Measurements from ENCODE around the gene CCRL2.
"Not testable (repeated sequence)": the region's sequence is repeated elsewhere in the genome, so short reads cannot be mapped to it uniquely, and the experiment has no call there.

CCRL2 gene

DNA sequence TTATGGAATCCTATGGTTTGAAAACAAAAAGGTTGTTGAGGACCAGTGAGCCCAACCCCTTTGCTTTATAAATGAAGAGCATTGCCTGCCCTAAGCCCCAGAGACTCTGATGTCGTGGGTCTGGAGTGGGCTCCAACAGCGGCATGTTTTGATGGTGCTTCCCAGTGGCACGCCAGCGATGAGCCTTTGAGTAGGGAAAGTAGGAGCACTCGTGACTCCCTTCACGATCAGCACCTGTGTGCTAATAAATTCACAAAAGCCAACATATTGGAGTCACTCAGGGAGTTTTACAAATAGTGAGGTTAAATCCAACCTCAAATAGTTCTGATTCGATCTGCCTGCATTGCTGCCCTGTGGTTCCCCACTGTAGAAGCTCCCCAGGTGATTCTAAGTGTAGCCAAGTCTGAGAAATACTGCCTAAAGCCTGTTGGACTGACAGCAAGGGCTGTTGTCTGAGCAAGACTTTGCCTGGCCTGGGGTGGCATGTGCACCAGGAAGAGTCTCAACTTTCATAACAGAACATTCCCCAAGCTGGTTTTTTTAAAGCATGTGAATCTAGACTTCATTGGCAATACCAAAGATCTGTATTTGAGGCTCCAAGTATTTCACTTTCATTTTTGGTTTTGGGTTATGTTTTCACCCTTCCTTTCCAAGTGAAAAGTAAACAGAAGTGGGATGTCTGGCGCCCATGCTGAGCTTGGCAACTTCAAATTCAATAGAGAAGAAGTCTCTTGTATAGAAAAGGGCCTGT, 26.4 kb upstream of the CCRL2 start:
- no peak for DNase-seq

DNA sequence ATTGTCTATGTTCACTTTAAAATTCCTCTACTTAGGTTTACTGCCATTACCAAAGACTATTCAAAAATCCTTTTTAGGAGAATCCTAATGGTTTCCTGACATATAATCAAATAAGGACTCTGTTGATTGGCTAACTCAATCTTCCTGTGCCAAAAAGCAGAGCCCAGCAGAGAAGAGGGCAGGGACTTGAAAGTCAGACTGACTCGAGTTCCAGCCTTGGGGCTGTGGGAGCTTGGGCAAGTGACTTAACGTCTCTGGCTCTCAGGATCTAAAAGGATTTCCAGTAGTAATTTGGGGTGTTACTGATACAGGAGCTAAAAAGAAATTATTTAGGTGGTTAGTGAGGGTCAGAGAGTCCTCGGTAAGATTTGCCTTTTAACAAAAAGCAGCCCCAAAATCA, 25.4 kb upstream of the CCRL2 start:
- no peak for DNase-seq

DNA sequence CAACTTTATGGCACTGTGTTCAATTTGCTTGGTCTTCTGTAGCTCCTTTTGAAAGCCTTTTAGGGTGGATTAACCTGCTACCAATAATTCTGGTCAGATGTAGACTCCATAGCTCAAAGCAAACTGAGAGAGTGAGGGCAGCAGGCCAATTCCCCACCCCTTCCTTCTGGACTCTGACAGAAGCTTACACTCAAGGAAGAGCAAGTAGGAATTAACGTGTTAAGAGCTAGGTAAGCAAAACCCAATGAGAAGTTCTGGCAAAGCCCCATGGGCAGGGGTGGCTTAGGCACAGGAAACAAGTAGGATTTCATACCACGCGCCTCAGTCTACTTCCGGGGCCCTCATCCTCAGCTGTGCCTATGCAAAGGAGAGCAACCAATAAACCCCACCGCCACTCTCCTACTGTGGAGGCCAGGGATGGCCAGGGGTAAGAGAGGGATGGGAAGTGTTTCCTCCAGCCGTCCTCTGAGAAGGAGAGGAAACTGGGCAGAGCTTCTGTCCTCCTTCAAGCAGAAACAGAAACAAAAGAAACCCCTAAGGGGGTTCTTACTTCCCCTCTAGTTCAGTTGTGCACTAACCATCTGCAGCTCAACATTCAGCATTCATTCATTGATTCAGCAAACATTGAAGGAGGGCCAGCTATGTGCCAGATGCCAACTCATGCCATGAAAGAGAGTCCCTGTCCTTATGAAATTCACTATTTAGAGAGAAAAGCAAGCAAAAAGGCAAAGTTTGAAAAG, 23.7 kb upstream of the CCRL2 start:
- DNase-seq, result no peak

DNA sequence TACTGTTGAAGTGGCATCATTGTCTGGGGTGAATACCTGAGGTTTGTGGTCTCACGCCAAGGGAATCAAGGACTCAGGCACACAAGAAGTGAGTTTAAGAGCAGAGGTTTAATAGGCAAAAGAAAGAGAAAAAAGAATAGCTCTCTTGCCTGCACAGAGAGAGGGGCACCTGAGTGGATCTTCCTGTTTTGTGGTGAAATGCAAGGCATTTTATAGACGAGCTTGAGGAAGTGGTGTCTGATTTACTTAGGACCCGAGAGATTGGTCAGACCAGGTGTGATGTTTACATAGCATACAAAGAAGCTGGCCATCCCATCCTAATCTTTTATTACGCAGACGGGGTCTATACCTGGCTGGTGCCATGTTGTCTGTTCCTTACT, 23.1 kb upstream of the CCRL2 start:
- no peak for DNase-seq

DNA sequence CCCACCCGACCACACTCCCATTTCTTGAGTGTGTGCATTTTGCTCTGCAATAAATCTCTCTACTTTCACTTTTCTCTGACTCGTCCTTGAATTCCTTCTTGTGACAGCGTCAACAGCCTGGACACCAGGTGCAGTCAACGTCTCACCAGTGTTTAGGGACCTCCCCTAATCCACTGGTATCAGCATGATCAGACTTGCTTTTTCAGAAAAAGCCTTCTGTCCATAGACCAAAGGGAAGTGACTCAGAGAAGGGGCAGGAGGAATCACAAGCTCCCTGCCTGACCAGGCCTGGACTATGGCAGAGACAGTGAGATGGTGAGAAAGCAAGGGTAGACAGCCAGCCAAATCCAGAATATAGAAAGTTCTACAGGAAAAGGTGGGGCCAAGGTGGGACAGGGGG, 20.9 kb upstream of the CCRL2 start:
- no peak for DNase-seq

DNA sequence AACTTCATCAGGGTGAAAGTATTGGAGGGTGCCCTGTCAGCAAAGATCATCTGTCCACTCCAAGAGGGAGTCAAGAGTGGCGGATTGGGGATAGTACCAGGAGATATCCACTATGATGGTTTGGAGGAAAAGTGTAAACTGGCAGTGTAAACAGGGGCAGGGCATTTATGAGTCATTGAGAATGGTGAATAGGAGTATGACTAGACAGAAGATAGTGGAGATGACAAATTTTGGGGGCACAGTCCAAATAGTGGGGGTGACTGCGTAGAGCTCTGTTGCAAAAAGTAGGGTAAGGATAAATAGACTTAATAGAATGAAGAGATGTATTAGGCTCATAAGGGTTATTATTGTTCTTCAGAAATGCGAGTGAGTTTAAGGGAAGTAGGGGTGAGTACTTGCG, 18.2 kb upstream of the CCRL2 start:
- not testable (repeated sequence) for DNase-seq

DNA sequence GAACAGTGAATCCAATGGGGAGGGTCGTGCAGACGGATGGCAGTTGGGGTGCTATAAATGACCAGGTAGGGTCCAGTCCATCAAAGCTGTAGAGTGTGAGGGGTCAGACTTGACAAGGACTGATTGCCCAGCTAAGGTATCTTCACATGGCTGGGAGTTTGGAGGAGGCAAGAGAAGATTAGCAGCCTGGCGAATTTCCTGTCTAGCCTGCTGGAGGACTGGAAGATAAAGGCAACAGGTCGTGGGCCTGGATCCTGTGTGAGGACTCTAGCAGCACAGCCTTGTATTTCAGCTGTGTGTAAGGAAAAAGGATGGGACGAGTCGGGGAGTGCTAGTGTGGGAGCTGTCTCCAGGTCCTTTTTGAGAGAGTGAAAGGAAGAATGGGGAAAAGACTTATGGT, 17.8 kb upstream of the CCRL2 start:
- DNase-seq, result no peak

DNA sequence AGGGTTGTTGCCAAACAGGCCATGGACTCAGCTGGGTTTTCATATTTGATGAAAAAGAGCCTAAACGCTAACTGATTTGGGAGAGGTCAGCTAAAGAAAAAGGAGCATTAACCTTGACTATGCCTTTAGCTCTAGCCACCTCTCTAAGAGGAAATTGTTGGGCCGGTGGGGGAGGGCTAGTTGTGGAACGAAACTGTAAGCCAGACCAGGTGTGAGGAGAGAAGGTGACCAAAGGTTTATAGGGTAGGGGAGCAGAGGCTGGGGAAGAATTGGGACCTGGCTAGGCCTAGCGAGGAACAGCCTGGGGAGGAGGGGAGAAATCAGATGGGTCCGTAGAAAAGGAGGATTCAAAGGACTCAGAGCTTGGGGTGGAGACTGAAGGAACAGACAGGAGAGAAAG, 15.5 kb upstream of the CCRL2 start:
- DNase-seq, result not testable (repeated sequence)

DNA sequence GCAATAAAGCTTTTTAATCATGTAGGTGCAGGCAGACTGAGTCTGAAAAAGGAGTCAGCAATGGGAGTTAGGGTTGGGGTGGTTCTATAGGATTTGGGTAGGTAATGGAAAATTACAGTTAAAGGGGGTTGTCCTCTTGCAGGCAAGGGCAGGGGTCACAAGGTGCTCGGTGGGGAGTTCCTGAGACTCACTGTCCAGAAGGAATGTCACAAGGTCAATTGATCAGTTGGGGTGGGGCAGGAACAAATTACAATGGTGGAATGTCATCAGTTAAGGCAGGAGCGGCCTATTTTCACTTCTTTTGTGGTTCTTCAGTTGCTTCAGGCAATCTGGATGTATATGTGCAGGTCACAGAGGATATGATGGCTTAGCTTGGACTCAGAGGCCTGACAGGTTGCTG, 14.0 kb upstream of the CCRL2 start:
- DNase-seq, result no peak

DNA sequence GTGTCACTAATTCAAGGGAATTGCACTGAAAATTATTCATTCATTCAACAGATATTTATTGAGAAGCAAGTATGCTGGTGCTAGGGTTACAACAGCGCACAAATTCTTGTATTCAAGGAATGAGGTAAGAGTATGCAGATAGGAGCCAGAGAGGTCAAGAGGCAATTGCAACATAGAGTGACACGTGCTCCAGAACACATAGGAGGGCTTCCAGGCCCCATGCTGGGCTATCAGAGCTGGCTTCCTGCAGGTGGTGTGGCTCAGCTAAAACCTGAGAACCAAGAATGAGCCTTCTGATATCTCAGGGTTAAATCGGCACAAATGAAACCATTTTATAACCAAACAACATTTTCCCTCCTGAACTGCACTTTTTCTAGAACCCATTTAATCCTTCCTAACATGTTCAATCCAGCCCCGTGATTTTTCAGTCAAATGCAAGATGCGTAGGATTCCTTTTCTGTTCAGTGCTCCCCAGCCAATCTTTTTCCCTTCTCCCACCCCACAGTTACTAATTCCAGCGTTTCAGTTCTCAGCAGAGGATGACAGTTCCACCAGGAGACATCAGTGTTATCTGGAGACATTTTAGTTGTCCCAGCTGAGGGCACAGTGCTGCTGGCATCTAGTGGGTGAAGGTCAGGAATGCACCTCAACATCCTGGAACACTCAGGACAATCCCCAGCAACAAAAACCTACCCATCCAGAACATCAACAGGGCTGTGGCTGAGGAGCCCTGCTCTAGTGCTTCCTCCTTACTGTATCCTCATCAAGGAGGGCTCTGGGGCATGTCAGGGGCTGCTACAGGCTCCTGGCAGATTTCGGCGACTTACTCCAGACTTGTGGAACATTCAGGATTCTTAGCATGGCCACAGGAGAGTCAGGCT, 13.3 kb upstream of the CCRL2 start:
- no peak for DNase-seq

DNA sequence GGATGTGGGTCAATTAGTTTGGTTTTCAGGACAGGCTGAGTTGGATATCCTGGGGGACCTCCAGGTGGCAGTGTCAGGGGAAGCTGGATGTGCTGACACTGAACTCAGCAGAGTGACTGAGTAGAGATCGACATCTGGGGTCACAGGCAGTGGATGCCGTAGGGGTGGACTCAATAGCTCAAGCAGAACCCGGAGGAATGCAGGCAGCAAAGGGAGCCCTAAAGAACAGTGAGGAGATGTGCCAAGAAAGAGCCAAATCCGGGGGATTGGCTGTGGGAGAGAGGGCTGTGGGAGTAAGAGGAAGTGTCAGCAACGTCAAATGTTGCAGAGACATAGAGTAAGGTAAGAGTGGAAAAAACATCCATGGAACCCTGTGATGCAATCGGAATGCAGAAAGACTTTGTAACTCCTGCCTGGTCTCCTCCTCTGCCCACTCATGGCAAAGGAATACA, 11.8 kb upstream of the CCRL2 start:
- no peak for DNase-seq

DNA sequence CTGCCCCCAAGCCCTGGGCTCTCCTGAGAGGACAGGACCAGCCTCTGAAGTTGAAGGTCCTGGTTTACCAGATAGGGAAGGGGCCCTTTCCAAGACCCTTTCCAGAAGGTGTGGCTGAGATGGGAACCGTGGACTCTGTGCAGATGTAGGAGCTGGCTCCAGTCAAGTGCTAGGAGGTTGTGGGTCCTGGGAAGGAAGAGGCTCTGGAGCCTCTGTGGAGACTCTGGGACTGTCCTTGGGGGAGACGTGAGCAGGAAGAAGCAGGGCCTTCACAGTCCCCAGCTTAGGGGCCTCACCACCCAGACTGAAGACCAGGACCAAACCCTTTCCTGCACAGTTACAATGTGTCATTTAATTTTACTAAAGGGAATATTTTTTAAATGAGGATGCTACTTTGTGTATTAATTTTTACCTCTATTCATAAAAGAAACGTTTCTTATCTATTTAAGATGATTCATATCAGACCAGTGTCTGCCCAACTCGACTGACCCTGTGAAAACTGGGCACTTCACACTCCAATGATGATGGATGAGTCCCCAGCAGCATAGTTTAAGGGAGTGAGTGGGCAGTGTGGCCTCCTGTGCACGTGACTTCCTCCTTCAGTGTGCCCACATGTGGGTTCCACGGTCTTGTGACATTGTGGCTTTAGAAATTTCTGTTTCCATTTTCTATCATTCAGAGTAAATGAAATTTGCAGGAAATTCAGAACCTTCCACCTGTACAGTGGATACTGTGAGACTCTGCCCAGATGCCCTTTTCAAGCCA, 11.1 kb upstream of the CCRL2 start:
- no peak for DNase-seq

DNA sequence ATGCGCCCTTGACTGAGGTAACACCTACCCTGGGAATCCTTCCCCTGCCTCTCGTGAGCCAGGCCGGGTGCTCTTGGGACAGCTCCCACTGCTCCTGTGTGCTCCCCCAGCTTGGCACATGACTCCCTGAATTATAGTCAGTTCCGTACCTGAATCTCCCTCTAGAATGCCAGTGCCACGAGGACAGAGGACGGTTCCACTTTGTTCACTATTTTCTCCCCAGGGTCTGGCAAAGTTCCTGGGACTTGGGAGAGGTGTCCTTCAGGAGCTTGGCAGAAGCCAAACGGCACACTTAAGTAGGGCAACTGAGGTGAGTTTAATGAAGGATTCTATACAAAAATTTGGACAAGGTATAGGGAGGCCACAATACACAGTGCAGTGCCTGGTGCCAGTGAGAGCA, 9.9 kb upstream of the CCRL2 start:
- no peak for DNase-seq

DNA sequence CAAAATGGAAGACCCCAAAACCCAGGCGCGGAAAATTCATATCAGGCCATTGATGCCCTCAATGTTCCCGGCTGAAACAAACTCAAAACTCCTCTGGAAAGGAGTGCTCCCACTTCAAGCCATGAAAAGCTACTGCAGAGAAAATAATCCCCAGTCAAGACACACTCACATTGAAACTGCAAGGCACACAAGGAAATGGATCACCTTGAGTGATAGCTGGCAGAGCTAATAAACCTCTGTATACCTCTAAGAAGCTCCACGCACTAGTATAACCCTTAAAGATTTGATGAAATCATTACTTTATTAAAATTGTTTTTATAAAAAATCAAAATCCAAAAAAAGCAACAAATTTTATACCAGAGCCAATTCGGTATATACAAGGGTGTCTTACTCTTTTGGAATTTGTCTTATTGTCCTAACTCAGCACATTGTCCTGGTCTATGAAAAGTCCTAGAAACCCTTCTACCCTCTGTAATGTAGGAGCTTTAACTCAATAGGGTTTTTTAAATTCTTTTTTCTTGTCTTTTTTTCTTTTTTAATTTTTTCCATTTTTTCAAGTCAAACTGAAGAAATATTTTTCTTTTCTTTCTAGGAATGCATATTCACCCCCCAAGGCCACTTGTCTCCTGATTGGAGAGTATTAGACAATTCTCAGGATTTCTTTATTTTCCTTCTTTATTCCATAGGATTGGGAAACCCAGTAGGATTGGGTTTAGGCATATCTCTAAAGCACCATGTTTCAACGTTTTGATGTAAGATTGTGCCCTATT, 8.7 kb upstream of the CCRL2 start:
- DNase-seq, result no peak

DNA sequence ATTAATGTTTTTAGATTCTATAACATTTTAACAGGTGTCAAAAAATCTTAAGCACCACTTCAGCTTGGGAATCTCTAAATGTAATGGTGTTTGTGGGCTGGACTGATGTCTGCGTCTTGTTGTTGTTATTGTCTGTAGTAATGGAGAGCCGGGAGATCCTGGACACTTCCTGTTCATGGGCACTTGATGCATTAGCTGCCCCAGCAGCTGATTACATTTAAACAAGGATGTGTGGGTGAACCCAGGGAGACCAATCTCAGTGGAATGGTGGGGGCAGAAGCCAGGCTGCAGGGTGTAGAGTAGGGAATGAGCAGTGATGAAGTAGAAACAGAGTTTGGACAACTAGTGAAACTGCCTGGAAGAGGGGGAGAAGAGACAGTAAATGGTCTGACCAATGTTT, 8.0 kb upstream of the CCRL2 start:
- DNase-seq, result no peak

DNA sequence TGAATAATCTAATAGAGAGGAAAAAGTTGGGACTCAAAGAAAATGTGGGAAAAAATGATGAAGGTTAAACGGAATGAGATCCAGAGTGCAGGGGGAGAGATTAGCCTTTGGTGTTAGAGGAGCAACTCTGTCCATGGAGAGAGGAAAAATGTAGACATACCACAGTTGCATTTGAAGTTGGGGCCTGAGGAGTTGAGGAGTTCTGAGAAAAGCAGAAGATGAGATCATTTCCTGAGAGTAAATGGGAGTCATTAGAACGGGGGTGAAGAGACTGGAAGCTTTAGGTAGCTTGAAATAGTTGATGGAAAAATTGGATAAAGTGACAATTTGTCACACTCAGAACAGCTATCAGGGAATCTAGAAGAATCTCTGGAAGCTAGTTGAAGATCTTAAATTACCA, 7.5 kb upstream of the CCRL2 start:
- DNase-seq, result no peak

DNA sequence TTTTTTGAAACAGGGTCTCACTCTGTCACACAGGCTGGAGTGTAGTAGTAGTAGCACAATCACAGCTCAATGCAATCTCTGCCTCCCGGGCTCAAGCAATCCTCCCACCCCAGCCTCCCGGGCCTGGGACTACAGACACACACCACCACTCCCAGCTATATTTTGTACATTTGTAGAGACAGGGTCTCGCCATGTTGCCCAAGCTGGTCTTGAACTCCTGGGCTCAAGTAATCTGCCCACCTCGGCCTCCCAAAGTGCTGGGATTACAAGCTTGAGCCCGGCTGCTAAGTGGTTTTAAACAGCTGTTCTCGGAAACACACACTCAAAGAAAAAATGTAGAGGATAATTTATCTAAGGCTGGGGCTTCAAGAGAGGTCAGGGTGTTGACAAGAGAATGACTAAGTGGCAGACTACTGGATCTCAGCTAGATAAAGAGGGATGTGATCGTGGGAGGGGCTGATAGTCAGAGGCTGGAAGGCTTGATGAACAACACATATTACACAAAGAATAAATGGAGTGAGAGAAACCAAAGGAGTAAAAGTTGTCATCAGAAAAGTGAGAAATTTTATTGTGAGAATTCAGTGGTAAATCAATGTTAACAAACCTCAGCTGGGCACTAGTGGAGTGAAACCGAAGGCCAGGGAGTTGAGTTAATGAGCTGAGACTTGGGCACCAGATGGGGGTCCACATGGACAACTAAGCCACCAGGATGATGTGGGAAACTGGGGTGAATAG, 6.9 kb upstream of the CCRL2 start:
- no peak for DNase-seq

DNA sequence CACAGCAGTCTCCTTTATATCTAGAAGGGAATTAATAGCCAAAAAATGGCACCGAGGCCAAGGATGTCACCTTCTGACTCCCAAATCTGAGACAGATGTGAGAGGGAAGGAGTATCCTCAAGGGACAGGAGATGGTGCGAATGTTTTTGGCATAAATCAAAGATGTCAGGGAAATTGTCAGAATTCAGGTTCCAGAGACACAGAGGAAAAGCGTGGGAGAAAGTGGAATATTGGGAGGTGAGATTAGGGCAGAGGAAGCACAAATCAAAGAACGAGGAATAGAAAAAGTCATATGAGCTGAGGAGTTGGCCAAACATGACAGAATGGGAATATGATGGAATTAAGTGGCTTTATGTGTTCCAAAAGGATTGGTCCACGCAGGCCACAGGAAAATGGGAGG, 6.2 kb upstream of the CCRL2 start:
- no peak for DNase-seq

DNA sequence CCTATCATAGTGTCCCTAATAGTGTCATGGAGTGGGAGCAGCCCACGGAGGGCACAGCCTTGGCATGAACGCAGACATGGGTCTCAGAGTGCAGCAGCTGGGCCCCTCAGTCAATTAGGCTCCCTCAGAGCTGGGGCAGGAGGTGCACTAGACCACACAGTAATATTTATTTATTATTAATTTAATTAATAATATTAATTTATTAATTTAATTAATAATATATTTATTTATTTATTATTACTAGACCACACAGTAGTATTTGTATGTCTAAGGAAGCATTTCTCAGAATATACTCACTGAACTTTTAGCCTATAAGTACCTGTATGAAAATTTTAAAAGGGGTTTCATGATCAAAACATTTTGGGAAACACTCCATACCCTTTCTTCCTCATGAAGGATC, 5.5 kb upstream of the CCRL2 start:
- DNase-seq, result no peak

DNA sequence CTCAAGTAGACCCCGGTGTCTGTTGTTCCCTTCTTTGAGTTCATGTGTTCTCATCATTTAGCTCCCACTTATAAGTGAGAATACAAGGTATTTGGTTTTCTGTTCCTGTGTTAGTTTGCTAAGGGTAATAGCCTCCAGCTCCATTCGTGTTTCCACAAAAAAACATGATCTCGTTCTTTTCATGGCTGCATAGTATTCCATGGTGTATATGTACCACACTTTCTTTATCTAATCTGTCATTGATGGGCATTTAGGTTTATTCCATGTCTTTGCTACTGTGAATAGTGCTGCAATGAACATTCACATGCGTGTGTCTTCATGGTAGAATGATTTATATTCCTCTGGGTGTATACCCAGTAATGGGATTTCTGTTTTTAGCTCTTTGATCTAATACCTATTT, 4.2 kb upstream of the CCRL2 start:
- DNase-seq, result not testable (repeated sequence)

DNA sequence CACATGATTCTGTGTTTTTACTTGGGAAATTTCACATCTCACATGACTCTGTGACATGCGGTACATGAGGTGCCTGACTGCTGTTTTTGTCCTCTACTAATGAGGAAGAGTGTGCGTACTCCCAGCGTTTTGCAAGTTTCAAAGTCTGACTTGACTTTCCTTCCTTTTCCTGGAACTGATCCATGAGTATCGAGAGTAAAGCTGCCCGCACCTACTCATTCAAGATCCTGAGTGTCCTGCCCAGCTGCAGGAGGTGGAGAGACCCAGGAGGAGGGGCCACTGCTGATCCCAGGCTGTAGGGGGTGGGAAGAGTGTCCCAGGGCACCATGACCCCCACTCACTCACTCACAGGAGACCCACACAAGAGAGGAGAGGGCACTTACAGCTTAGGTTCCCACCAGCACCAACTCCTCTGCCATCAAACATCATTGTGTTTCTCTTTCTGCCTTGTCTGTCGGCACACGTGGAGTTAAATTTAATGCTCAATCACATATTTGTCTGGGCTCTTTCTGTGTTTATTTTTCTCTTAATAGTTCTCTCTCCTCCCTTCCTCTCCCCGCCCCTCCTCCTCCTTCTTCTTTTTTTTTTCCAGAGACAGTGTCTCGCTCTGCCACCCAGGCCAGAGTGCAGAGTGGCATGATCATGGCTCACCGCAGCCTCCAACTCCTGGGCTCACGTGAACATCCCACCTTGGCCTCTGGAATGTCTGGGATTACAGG, 1.6 kb upstream of the CCRL2 start:
- DNase-seq, result no peak
